HG03135 (cell line): ENCODE data around the gene EPHA6.

ENCODE experiments used
- ATAC-seq: cut with Tn5 transposase; IDR thresholded peaks from one replicate; pipeline ENCODE4 v1.9.1; 2021; ENCODE audit warnings: mild to moderate bottlenecking, moderate library complexity; ENCODE audit not compliant: unreplicated experiment

The EPHA6 gene

DNA sequence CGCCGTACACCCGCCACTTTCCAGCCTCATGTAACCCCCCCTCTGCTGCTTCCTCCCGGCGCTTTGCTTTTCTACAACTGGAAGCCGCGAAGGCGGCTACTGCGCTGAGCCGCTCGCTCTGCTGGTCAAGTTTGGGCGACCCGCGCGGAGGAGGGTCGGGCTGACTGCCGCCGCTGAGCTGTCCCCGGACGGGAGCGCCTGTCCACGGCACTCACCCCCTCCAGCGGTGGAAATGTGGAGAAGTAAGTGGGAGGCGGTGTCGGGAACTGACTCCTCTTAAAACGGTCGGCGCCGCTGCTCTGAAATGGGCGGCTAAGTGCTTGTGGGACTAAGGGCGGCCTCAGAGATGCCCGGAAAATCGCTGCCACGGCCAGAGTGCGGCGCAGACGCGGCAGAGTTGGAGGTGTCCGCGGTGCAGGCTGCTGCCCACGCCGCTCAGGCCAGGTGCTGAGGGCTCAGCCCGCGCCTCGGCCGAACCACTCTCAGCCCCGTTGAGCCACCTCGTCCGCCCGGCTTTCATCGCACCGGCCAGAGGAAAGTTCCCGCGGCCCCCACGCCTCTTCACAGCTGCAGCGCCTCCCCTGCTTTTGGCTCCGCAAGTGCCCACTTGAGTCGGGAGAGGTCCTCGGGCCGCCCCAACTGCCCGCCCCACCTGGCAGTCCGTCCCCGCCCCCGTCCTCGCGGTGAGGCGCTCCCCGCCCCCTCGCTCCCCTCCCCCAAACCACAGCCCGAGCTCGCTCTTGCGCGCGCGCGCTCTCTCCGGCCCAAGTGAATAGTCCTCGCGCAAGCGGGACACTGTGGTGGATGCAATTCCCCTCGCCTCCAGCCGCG lies at the start of gene EPHA6:
Gene EPHA6 (plus strand): TSS at position 775 of the 831 bp plus-strand sequence.
- peak; percentile 28 for ATAC-seq

DNA sequence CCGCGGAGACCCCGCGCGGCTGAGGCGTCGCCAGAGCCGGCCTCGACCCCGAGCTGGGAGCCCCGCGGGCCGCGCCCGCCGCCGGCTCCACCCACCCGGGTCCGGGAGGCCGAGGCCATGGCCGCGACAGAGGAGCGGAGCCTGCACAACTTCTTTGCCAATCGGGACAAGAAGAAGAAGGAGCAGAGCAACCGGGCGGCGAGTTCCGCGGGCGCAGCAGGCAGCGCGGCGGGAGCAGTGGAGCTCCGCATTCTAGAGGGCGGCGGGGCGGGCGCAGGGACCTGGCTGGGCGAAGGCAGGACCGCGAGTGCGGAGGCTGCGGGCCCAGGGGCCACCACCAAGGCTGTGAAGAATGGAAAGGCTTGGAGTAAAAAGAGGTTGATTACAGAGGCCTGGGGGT lies 37.6 kb upstream of the EPHA6 start:
- no peak for ATAC-seq

DNA sequence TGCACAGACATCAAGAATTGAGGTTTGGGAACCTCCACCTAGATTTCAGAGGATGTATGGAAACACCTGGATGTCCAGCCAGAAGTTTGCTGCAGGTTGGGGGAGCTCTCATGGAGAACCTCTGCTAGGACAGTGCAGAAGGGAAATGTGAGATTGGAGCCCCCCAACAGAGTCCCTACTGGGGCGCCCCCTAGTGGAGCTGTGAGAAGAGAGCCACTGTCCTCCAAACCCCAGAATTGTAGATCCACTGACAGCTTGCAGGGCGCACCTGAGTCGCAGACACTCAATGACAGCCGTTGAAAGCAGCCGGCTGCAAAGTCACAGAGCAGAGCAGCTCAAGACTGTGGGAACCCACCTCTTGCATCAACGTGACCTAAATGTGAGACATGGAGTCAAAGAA lies 34.6 kb upstream of the EPHA6 start:
- no peak for ATAC-seq

- no peak for ATAC-seq
Observed at GRCh38 chr3:96796101-96796500, 18.3 kb upstream of the EPHA6 start.

GRCh38 chr3:96803870-96804269 lies 10.5 kb upstream of the EPHA6 start:
- ATAC-seq: no peak

DNA sequence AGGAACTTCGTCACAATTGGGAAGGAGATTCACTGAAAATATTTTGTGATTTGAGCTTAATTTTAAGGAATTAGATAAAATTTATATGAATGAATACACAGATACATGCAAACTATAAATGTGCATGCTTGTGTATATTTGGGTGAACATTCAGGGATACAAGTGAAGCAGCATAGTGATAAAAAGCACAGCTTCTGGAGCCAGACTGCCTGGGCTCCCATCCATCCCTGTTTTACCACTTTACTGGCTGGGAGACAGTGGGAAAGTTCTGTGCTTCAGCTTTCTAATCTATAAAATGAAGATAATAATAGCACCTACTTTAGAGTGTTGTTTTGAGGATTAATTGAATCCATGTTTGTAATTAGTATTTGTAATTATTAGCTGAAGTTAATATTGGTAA lies 8.1 kb upstream of the EPHA6 start:
- ATAC-seq: no peak

DNA sequence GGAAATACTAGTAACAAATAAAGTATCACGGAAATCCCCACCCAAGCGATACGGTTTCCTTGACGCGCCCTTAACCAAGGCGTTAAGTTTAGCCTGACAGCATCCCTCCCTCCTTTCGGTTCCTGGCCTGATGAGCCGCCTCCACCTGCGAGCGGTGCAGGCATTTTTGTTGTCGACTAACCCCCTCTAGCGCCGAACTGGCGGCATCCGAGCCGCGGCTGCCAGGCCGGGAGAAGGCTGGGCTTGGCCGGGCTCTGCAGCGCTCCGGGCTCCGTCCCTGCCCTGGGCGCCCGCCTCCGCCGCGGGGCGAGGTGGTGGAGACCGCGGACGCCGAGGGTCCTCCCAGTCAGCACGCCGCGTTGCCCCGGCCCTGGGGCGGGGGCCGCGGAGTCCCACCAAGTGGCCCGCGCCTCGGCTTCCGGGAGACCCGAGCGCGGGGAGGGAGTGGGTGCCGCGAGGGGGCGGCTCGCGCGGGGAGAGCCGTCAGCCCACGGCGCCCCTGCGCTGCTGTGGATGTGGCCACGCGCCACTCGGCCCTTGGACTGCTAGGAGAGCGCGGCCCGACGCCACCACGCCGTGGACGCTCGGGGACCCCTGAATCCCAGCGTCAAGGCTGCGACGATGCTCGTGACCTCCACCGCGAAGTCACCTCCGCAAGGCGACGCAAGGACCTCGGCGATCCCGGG lies 1.1 kb upstream of the EPHA6 start:
- peak; percentile 98 for ATAC-seq

- ATAC-seq: no peak
Observed at GRCh38 chr3:96814651-96815567, 515 bp downstream of the EPHA6 start.

DNA sequence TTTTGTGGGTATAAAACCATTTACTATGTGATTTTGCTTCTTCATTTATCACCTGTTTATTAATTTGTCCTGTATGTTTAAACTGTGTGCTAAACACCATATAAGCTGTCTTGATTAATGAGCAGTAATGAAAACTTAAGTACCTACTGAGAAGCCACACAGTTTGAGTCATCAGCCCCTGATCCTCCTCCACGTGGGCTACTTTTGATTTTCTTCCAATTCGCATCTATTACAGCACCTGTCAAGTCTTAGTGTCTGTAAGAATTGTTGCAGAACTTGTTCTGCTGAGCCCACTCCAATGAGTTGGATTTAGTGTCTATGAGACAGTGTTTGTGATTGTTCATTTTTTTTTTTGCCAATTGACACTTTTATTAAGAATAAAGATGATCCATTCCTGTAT lies 16.8 kb downstream of the EPHA6 start:
- no peak for ATAC-seq

GRCh38 chr3:96833301-96833700 lies 18.9 kb downstream of the EPHA6 start:
- ATAC-seq: no peak

GRCh38 chr3:96836153-96836915 lies 21.9 kb downstream of the EPHA6 start:
- ATAC-seq: no peak

DNA sequence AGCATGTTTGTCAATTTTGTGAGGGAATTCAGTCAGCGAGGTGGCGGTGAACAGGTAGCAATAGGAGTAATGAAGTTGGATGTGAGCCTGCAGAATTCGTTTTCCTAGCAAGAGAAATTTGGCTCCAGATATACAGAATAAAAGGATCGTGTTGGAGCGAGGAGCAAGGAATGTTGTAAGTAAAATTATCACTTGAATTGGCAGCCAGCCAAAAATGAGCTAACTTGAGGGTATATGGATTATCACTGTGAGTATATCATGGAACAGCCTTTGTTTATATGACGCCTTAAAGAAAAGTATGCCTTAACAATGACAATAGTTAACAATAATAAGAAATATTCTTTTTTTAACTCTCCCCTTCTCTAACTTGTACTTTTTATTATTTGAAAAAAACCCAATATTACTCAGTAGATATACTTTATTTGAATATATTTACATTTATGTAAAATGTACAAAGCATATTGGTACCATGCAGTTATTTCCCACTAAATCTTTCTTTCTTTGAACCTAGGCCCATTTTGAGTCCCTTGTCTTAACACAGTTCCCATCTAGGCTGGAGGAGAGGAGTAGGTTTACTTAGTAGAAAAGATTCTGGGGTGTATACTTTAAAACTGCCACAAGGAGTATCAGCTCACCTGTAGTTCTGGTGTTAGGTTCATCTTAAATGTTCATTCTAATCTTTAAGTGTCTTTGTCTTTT lies 29.3 kb downstream of the EPHA6 start:
- ATAC-seq: no peak

- no peak for ATAC-seq
Observed at GRCh38 chr3:96844204-96844514, 29.8 kb downstream of the EPHA6 start.

DNA sequence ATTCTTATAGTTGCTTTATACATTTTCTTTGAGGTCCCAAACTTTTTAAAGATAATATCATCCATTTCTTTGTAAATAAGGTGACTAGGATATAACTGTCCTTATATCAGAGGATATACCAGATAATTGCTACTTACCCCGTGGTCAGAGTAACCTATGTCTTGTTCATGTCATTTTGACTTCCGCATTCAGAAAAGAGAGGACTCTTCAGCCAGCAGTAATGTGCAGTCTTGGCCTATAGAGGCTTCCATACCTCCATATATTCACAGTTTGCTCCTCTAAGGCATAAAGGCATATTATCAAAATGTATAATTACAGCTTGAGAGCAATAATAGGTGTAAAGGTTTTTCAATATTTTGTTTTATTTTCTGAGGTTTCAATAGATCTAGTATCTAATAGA lies 38.5 kb downstream of the EPHA6 start:
- ATAC-seq: no peak

DNA sequence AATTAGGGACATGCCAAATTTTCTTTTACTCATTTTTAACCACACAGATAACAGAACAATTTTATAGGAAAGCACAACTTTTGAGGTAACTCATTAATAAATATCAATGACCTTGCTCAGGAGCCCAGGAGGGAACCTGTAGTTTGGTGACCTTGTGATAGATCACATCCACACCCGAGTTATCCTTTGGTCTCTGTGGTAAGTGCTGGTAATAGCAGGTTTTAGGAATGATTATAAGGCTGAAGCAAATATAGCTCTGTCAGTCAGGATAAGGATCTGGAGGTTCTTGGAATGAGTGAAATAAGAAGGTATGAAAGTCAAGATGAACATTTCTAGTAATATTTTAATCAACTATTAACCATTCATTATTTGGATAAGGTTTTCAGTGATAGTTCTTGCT lies 46.5 kb downstream of the EPHA6 start:
- no peak for ATAC-seq

DNA sequence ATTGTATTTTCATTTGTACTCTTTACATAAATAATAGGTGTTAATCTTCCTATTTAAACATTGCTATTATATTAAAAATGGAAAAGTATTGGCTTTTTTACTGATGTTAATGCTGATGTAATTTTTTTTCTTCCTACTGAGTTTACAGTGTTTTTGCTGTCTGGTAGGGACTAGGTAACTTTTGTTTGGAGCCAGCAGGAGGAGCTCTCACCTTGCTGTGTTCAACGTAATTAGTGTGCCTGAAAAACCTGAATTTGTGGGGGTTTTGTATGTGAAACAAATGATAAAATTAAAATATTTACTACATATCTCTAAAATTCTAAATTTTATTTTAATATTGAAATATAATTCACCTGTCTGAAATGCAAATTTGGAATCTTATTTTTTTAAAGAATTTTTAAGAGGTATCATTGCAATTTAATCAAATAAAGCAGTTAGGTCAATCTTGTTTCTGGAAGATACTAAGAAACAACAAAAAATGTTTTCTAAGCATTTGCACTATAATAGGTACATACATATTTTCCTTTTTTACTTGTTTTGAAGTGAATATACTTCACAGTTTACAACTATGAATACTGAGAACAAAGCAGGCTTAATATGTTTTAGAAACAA lies 48.8 kb downstream of the EPHA6 start:
- peak; percentile 57 for ATAC-seq

DNA sequence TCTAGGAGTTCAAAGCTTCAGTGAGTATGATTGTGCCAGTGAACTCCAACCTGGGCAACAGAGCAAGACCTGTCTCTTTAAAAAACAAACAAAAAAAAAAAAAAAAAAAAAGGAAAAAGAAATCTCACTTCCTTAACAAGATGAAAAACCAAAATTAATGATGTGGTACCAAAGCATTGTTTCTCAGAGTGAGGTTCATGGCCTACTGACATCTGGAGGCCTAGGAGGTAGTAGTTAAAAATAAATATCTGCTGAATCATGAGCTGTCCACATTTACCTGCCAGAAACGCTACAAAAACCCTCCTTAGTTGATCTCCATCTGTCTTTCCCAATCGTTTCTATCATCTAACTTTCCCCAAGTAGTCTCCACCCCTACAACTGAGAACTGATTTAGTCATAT lies 51.2 kb downstream of the EPHA6 start:
- no peak for ATAC-seq

DNA sequence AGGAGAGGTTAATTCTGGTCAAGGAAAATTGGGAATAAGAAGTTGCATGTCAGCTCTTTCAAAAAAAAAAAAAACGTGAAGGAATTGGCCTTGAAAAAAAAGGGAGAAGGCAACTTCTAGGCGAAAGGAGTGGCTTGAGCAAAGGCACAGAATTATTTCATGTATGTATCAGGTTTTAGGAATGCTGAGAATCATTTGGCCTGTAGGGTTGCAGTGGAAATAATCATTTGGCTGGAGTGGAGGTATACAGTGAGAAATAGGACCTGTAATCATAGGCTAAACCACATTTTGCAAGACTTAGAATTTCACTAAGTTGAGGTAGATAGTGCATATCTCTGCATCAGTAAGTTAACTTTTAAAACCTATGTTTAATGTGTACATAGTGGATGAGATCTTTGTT lies 54.9 kb downstream of the EPHA6 start:
- no peak for ATAC-seq

DNA sequence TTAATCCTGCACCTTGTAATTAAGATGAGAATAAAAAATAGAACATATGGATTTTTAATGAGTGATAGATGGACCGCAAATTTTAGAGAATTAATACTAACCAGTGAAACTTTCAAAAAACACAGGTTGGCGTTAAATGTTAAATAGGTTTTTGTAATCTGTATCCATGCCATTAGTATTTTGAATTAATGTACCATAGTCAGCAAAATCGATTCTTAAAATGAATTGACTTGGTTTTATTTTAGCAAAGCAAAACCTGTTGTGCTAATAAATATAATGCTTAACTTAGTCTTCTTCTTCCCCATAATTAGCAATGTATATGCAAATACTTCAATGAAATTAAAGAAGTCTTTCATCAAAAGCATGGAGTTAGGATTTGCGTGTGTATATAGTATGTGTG lies 63.1 kb downstream of the EPHA6 start:
- no peak for ATAC-seq

DNA sequence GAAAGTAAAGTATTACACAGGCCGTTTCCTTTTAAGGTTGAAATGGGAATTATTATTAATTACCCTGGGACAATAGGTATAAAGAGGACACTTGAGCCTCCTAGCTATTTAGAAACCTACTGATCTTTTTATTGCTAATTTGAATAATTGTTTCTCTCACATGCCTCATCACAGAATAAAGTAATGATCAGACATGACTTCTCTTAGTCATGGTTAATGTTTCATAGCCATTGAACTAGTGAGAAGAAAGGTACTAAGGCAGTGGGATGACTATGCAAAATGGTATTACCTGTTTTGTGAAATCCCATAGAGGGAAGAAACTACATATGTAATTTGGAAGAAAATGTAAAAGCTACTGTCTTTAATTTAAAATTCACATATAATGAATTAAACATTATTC lies 85.6 kb downstream of the EPHA6 start:
- ATAC-seq: no peak
